ENCODE measurements around the gene PWWP2B. TPM values are rescaled to one million over a fixed set of nuclear protein-coding genes. Genes with fewer than 3 reads are reported as not detected.

Gene PWWP2B
- total RNA-seq, 1 experiment from 2014 or later = 8.2 TPM

- DNase-seq (ENCODE audit: low read depth) = no peak
Observed at GRCh38 chr10:132446195-132446581, 49.2 kb downstream of the PWWP2B start.

DNA sequence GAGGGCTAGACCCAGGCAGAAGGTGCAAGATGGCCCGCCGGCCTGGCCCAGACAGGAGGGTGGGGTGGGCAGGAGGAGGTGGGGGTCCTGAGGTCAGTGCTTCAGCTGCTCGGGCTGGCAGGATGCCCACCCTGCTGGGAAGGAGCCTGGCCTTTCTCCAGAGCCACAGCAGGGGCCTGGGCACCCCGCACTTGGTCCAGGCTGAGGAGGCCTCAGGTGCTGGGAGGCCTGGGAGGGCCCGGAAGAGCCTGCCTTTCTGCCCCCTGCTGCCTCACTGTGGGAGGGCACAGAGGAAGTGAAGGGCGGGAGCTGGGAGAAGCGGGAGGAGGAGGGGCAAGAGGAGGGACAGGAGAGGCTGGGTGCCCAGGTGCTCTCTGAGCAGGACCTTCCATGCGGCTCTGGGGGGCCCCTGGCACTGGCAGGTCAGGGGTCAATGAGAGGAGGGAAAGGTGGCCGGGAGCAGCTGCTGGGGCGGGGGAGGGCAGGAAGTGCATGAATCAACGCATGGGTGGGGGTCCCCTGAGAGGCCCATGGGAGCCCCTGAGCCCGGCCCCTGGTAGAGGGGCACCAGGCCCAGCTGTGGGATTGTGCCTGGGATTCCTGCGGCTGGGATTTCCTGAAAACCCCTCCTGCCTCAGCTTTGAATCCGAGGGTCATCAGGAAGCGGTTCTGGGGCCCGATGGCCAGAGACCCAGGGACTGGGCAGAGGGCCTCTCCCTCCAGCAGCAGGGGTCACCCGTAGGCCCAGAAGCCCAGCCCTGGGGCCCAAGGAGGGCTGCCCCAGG, 49.9 kb downstream of the PWWP2B start:
- DNase-seq (ENCODE audit: low read depth) = peak; percentile 18

DNA sequence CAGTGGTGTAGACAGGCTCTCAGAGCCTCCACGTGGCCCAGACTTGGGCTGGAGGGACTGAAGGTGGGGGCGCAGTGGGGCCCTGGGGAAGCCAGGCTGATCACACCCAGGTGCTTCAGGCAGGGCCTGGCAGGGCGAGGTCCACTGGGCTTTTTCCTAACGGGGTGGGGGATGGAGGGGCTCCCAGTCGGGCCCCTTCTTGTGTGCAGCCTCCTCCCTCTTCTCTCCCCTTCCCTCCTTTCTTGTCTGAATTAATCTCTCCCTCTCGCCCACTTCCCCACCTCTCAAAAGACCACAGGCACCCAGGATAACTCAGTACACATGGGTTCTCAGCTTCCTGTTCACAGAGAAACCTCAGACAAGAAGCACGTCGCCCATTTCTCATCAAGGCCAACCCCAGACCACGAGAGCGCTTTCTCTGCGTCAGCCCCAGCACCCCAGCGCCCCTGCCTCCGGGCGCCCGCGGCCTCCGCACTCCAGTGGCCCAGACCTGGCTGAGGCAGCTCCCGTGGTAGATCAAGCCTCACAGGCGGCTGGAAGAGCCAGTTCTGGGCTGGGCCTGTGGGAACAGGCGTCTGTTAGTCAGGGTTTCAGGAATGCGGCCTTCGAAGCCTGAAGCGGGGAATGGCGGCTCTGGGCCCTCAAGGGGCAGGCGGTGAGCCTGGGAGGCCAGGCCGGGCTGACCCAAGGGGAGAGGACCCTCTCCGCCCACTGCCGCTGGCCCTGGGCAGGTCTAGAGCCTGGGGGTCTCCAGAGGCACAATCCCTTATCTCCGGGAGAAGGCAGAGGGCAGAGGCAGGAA, 50.6 kb downstream of the PWWP2B start:
- DNase-seq (ENCODE audit: low read depth) = peak; percentile 44

DNA sequence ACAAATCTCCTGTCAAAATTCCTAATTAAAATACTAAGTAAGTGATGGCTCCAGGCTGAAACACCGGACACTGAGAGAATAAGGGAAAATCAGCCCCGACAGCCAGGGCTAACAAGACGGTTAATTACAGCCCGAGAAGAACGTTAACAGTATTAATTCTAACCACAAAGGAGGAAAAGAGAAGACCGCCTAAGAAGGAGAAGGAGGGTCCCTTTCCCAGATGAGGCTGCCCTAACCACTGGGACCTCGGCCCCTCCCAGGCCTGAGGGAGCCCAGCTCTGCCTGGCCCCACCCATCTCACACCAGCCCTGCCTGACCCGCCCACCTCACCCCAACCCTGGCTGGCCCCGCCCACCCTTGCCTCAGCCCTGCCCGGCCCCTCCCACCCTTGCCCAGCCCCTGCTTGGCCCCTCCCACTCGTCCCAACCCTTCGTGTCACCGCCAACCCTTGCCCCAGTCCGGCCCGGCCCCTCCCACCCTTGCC, 51.3 kb downstream of the PWWP2B start:
- DNase-seq (ENCODE audit: low read depth) = no peak

- no peak for DNase-seq (ENCODE audit: low read depth)
Observed at GRCh38 chr10:132449051-132449810, 52.2 kb downstream of the PWWP2B start.

- no peak for DNase-seq (ENCODE audit: low read depth)
Observed at GRCh38 chr10:132449811-132450181, 52.8 kb downstream of the PWWP2B start.

DNA sequence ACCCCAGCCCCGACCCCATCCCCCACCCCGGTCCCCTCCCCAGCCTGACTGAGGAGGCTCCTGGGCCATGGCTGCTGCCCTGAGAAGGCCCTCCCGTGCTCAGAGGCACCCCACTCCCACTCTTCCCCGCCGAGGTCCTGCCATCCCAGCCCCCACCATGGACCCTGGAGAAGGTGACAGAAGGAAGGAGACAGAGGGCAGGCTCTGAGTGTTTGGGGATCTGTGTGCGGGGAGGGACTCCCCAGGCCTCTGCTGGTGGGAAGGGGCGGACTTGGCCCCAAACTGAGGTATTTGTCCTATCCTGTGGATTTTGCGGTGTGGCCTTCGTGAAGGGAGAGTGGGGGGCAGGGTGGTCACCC, 53.4 kb downstream of the PWWP2B start:
- DNase-seq (ENCODE audit: low read depth) = no peak

GRCh38 chr10:132450825-132451505, 54.0 kb downstream of the PWWP2B start:
- no peak for DNase-seq (ENCODE audit: low read depth)

- DNase-seq (ENCODE audit: low read depth) = no peak
Observed at GRCh38 chr10:132451506-132452215, 54.7 kb downstream of the PWWP2B start.

- DNase-seq (ENCODE audit: low read depth) = no peak
Observed at GRCh38 chr10:132452216-132452650, 55.2 kb downstream of the PWWP2B start.

DNA sequence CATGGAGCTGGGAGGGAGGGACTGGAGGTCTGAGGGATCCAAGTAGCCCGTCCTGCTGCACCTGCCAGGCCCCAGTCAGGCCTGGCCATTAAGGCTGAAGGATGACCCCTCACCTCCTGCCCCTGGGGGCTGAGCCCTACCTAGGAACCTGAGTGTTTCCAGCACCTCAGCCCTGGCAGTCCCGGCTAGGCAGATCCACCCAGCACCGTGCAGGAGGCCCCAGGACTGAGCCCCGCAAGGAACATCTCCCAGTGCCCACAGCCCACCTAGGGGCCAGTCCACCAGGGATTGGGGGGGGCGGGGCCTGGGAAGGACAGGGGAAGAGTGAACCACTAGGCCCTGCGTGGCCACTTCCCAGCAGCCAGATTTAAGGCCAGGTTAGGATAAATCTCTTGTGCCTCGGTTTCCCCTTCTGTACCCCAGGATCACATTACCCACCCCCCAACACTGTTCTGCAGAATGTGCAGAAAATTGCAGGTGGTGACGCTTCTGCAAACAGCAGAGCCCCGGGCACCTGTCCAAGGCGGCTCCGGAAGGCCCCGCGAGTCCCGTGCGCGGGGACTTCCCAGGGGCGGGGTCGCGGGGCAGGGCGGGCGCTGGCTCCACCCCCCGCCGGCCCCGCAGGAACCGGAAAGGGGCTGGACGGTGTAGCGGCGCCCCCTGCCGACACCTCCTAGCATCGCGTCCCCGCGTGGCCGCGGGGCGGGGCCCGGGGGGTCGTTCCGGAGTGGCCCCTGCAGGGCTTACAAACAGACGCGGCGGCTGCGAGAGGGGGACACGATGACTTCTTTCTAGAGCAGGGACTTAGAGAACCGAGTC, 55.9 kb downstream of the PWWP2B start:
- peak; percentile 21 for DNase-seq (ENCODE audit: low read depth)

- no peak for DNase-seq (ENCODE audit: low read depth)
Observed at GRCh38 chr10:132453470-132453861, 56.5 kb downstream of the PWWP2B start.

DNA sequence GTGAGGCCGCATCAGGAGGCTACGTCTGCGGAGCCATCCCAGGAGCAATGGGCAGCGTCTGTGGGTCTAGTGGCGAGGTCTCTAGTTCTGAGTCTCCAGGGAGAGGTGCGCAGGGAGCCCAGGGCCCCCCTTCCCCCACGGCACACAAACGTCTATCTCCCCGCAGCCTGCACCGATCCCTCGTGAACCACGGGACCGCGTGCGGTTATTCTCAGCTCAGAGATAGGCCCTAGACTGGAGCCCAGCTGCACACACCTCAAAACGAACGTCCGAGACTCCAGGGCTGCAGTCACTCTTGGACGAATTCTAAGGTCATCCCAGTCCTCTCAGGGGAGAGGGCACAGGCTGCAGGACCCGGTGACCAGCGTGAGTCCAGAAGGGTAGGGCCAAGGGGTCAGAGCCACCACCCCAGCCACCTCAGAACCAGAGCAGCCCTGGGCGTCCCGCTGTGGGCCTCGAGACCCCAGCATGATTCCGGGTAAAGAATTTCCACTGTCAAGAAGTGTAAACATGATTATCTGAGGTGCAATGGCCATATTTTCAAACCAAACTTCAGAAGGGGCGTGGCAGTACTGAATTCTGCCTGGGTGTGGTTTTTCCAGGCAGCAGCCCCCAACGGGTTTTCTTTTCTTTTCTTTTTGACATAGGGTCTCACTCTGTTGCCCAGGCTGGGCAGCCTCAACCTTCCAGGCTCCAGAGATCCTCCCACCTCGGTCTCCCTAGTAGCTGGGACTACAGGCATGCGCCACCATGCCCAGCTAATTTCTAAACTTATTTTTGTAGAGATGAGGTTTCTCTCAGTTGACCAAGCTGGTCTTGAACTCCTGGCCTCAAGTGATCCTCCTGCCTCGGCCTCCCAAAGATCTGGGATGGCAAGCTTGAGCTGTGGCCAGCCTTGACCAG, 57.5 kb downstream of the PWWP2B start:
- no peak for DNase-seq (ENCODE audit: low read depth)

DNA sequence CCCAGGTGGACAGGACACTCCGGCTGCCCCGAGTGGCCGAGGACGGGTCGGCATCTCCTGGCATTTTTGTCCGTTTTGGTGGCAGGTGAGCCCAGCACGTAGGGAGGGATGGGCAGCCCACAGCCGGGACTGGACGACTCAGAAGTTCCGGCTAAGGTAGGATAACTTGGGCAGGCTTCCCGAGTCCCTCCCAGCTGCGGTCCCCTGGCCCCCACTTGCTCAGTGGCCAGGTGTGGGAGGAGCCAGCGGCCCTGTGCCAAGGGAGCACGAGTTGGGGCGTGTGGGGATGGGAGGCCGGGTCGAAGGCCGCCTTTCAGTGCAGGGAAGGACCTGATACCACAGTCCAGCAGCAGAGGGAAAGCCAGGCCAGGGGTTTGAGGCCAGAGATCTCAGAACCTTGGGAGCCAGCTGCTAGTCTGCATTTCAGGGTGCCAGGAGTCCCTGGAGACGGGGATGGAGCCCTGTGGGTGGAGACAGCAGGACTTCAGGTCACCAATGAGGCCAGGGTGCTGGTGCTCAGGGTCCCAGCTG, 58.5 kb downstream of the PWWP2B start:
- no peak for DNase-seq (ENCODE audit: low read depth)

GRCh38 chr10:132455986-132456847, 59.2 kb downstream of the PWWP2B start:
- no peak for DNase-seq (ENCODE audit: low read depth)

DNA sequence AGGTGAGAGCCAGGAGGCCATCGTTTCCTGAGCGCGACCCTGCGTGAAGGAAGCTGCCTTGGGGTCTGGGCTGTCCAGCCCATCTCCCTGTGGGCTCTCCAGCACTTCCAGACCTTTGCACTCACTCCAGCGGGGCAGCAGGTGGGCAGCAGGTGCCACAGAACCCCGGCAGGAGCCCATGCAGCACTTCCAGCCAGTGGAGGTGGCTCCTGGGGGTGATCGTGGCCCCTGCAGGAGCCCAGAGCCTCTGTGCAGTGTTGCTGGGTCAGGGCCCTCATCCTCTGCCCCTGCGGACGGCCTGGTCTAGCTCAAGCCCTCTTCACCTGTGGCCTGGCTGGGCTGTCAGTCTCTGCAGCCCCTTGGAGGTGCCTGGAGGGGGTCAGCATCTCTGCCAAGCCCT, 59.9 kb downstream of the PWWP2B start:
- DNase-seq (ENCODE audit: low read depth) = no peak

DNA sequence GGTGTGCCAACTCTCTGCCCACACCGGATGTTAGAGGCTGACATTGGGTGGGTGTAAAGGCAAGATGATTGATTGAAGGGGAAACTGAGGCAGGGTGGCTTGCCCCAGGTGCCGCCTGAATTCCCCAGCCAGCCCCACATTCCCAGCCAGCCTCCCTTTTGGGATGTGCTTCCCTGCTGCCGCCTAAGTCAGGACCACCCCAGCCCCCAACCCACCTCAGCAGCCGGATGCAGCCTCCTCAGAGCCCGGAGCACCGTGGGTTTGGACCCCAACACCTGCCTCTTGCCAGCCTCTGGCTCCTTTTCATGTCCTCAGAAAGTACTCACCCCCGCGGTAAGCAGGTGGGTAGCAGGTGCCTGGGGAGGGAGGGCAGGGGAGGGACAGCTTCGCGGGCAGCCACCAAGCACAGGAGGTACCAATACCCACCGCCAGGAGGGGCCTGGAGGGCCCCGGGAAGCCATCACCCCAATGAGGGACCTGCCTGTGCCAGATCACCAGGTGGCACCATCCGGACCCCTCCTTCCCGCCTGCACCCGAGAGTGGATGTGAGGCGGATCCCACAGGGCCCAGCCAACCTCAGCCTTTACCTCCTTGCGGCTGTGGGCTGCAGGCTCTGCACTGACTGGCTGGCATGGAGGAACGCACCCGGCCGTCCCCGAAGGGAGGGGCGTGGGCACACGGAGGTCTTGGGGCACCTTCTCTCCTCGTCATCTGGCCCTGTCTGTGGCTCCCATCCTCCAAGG, 60.5 kb downstream of the PWWP2B start:
- peak; percentile 6 for DNase-seq (ENCODE audit: low read depth)
